Upper lobe of right lung (tissue), 1 donor: Measurements from ENCODE around the gene P3H3. TPM values are rescaled to one million over a fixed set of nuclear protein-coding genes. Genes with fewer than 3 reads are reported as not detected.

ENCODE experiments used
- ATAC-seq: fragments of 200-7000 bp; cut with Tn5 transposase; one replicate; pipeline ENCODE4 v1.9.1; 2020; ENCODE audit warnings: mild to moderate bottlenecking, moderate library complexity
- DNase-seq: peaks from one replicate; pipeline ENCODE4 v3.0.0-alpha.2; 2020
- H3K27ac ChIP-seq: fragments of 200-600 bp; one replicate; pipeline ENCODE4 v1.8.0; 2022
- H3K27me3 ChIP-seq: fragments of 200-600 bp; one replicate; pipeline ENCODE4 v1.8.0; 2022; ENCODE audit warnings: mild to moderate bottlenecking
- H3K36me3 ChIP-seq: fragments of 200-600 bp; one replicate; pipeline ENCODE4 v1.8.0; 2022
- H3K4me1 ChIP-seq: fragments of 200-600 bp; one replicate; pipeline ENCODE4 v1.8.0; 2022
- H3K4me3 ChIP-seq: fragments of 200-600 bp; one replicate; pipeline ENCODE4 v1.8.0; 2022; ENCODE audit warnings: mild to moderate bottlenecking
- H3K9me3 ChIP-seq: fragments of 200-600 bp; one replicate; pipeline ENCODE4 v1.8.0; 2022
- intact Hi-C: fragments of 100-400 bp; cut with DNase I; formaldehyde crosslinking; loops from one replicate; pipeline ENCODE4 v1.11.0; 2022
- total RNA-seq: library from RNA; stranded (reverse); fragmentation: NEBNext Ultra II Directional; extraction: Animal tissue kit (Norgen Biotek cat#: 25700); gene quantifications from one replicate; pipeline ENCODE4 v1.2.1, GENCODE V29; 2021
- TF ChIP-seq, protein P1 (sequence below): fragments of 200-600 bp; IDR thresholded peaks from one replicate; pipeline ENCODE4 v1.8.0; 2022; ENCODE audit warnings: antibody characterized with exemption
- donor health status: DM: no; HTN: yes; CAD: no; lungs with severe emphysema.

Gene P3H3
- total RNA-seq, 1 donor from 2014 or later, result 9.7 TPM

DNA sequence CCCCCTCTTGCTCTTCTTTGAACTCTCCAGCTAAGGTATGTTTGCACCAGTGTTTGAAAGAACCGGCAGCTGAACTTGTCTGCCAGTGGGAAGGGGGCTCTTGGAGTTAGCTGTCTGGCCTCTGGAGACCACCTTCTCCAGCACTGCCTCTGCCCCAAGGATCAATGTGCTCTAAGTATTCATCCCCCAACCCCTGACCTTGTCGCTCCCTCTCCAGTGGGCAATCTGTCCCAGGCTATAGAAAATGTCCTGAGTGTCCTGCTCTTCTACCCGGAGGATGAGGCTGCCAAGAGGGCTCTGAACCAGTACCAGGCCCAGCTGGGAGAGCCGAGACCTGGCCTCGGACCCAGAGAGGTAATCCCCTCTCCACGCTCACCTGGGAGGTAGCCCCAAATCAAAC, 2.8 kb downstream of the P3H3 start:
- TF ChIP-seq, protein P1, sequence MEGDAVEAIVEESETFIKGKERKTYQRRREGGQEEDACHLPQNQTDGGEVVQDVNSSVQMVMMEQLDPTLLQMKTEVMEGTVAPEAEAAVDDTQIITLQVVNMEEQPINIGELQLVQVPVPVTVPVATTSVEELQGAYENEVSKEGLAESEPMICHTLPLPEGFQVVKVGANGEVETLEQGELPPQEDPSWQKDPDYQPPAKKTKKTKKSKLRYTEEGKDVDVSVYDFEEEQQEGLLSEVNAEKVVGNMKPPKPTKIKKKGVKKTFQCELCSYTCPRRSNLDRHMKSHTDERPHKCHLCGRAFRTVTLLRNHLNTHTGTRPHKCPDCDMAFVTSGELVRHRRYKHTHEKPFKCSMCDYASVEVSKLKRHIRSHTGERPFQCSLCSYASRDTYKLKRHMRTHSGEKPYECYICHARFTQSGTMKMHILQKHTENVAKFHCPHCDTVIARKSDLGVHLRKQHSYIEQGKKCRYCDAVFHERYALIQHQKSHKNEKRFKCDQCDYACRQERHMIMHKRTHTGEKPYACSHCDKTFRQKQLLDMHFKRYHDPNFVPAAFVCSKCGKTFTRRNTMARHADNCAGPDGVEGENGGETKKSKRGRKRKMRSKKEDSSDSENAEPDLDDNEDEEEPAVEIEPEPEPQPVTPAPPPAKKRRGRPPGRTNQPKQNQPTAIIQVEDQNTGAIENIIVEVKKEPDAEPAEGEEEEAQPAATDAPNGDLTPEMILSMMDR, result no peak
- Histone ChIP-seq H3K36me3 (no peaks in the 10 kb centered on the region), H3K9me3 (no peaks in the 10 kb centered on the region), H3K4me1 (peaks cover 5% of the 10 kb centered on the region), H3K27ac (no peak overlapping the region), H3K27me3 (no peaks in the 10 kb centered on the region), H3K4me3 (no peak overlapping the region)
- DNase-seq (no peak), ATAC-seq (no peak)
- intact Hi-C loops, result no loop called here

DNA sequence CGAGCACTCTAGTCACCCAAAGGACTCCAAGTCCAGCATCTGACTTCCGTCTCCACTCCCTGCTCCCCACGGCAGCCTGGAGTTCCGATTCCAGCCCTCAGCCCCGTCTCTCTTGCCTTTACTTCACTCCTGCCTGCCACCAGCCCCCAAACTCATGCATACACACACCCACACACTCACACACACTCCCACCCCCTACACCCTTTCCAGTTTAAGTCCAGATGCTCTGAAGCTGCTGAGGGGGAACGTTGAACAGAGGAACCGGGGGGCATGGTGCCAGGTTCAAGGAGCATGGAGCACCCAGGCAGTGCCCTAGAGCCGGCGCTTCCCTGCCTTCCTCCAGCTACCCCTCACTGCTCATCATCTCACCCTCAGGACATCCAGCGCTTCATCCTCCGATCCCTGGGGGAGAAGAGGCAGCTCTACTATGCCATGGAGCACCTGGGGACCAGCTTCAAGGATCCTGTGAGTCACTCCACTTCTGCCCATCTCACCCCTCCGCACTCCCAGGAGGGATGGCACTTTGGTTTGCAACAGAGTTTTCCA, 3.3 kb downstream of the P3H3 start:
- intact Hi-C loops, result no loop called here
- ATAC-seq, result no peak
- no peak for DNase-seq

DNA sequence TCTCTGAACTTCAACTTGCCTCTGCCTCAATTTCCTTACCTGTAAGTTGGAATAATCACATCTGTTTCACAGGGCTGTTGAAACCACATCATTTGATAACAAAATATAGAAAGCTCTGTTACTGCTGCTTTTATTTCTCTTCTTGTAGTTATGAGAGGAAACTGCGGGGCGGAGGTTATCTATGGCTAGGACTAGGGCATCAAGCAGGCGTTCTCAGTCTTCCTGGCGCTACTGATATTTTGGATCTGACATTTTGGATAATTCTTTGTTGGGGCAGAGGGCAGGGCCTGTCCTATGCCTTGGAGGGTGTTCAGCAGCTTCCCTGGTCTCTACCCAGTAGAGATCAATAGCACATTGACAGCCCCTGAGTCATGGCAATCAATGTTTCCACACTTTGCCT, 3.9 kb downstream of the P3H3 start:
- no peaks in the 10 kb centered on the region for H3K36me3 ChIP-seq
- TF ChIP-seq, protein P1, result no peak
- H3K4me3 ChIP-seq, result no peak overlapping the region
- intact Hi-C loops, result no loop called here
- peaks cover 5% of the 10 kb centered on the region for H3K4me1 ChIP-seq
- H3K27ac ChIP-seq, result no peak overlapping the region
- H3K27me3 ChIP-seq, result no peaks in the 10 kb centered on the region
- H3K9me3 ChIP-seq, result no peaks in the 10 kb centered on the region
- DNase-seq, result no peak
- no peak for ATAC-seq

More for the DNA sequence above, 3.3 kb downstream of the P3H3 start:
- no peak overlapping the region for H3K27ac ChIP-seq
- TF ChIP-seq, protein P1, result no peak
- no peaks in the 10 kb centered on the region for H3K36me3 ChIP-seq
- H3K9me3 ChIP-seq, result no peaks in the 10 kb centered on the region
- H3K4me3 ChIP-seq, result no peak overlapping the region
- H3K27me3 ChIP-seq, result no peaks in the 10 kb centered on the region
- H3K4me1 ChIP-seq, result peaks cover 5% of the 10 kb centered on the region

DNA sequence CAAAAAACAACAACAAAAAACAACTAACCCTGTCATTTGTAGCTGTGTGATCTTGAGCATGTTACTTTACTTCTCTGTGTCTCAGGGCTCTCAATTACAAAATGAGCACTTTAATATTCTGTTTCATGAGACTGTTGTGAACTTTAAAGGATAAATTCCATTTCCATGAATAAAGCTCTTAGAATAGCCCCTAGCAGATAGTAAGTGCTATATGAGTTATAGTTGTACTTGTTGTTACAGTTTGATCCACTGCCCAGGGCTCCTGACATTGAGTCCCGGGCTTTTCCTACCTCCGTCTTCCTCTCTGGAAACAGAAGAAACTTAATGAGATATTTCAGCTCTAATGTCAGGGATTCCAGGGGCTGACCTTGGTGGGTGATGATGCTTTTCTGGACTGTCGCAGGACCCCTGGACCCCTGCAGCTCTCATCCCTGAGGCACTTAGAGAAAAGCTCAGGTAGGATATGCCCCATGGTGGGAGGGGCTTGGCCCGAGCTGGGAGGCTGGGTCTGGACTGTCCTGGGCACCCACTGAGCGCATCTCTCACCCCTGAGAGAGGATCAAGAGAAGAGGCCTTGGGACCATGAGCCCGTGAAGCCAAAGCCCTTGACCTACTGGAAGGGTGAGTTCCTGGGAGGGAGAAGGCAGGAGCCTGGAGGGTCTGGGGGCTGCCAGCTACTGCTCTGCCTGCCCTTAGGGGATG, 5.1 kb downstream of the P3H3 start:
- H3K9me3 ChIP-seq, result no peaks in the 10 kb centered on the region
- DNase-seq, result no peak
- ATAC-seq, result no peak
- H3K27me3 ChIP-seq, result no peaks in the 10 kb centered on the region
- no peak overlapping the region for H3K4me3 ChIP-seq
- TF ChIP-seq, protein P1, result no peak
- intact Hi-C loops, result no loop called here
- H3K4me1 ChIP-seq, result no peaks in the 10 kb centered on the region
- H3K36me3 ChIP-seq, result no peaks in the 10 kb centered on the region
- no peak overlapping the region for H3K27ac ChIP-seq

DNA sequence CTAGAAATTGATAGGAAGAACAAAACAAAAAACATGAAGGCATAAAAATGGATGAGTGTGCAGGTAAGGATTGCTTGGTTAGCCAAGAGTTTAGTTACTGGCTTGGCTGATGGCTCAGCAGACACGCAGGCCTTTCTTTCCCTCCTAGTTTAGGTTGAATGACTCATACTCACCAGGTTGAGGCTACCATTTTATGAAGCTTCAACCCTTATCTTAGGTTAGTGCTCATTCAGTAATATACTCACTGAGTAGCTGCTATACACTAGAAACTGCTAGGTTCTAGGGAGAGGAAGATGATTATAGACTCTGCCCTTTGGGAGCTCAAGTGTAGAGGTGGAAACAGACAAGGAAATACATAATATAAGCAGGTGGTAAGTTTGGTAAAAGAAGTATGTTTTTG, 6.0 kb downstream of the P3H3 start:
- Histone ChIP-seq H3K9me3 (no peaks in the 10 kb centered on the region), H3K36me3 (no peaks in the 10 kb centered on the region), H3K4me3 (no peak overlapping the region), H3K27ac (no peak overlapping the region), H3K27me3 (no peaks in the 10 kb centered on the region), H3K4me1 (no peaks in the 10 kb centered on the region)
- DNase-seq (no peak), ATAC-seq (no peak)
- TF ChIP-seq, protein P1, result no peak
- intact Hi-C loops, result no loop called here
